Mesothelial cell of epicardium (in vitro differentiated cells): ENCODE data around the gene KDM5A. TPM values are rescaled to one million over a fixed set of nuclear protein-coding genes. Genes with fewer than 3 reads are reported as not detected.

Experiments
- DNase-seq, 2 experiments: peaks; one replicate each; pipeline ENCODE4 v3.0.0; 2021; ENCODE audit warnings: low spot score in 2 of 2; ENCODE audit not compliant: unreplicated experiment in 2 of 2
- H3K27ac Mint-ChIP-seq: 2 replicates; pipeline ENCODE4 v1.8.0; 2021; ENCODE audit warnings: mixed read lengths
- H3K27me3 Mint-ChIP-seq: 2 replicates; pipeline ENCODE4 v1.8.0; 2021; ENCODE audit warnings: low read depth, mixed read lengths
- H3K36me3 Mint-ChIP-seq: 2 replicates; pipeline ENCODE4 v1.8.0; 2021; ENCODE audit warnings: mixed read lengths
- H3K4me1 Mint-ChIP-seq: 2 replicates; pipeline ENCODE4 v1.8.0; 2021; ENCODE audit warnings: mixed read lengths
- H3K4me3 Mint-ChIP-seq: 2 replicates; pipeline ENCODE4 v1.8.0; 2021; ENCODE audit warnings: mild to moderate bottlenecking, moderate library complexity, mixed read lengths
- H3K9me3 Mint-ChIP-seq: 2 replicates; pipeline ENCODE4 v1.8.0; 2021; ENCODE audit warnings: mixed read lengths
- CTCF ChIP-seq: fragments of 200-600 bp; sonication (generic); IDR thresholded peaks from one replicate; pipeline ENCODE4 v1.5.0; 2021; ENCODE audit warnings: antibody characterized with exemption; ENCODE audit not compliant: unreplicated experiment
- total RNA-seq: library from RNA; stranded (reverse); gene quantifications from 3 replicates; pipeline ENCODE4 v1.2.1, GENCODE V29; 2021

KDM5A gene
- total RNA-seq, 1 donor from 2014 or later: 96.2 TPM

GRCh38 chr12:271161-271560 is 118.0 kb downstream of the KDM5A start:
- Mint-ChIP-seq H3K27me3 (no peaks in the 10 kb centered on the region), H3K4me3 (no peak overlapping the region), H3K27ac (no peak overlapping the region), H3K9me3 (no peaks in the 10 kb centered on the region), H3K36me3 (no peaks in the 10 kb centered on the region), H3K4me1 (peaks cover 30% of the 10 kb centered on the region)
- no peak for DNase-seq
- no peak for TF ChIP-seq CTCF

GRCh38 chr12:269191-269590 is 119.9 kb downstream of the KDM5A start:
- H3K4me1 Mint-ChIP-seq: peaks cover 27% of the 10 kb centered on the region
- no peak for DNase-seq
- H3K4me3 Mint-ChIP-seq: no peak overlapping the region
- no peaks in the 10 kb centered on the region for H3K36me3 Mint-ChIP-seq
- no peak for TF ChIP-seq CTCF
- no peak overlapping the region for H3K27ac Mint-ChIP-seq
- H3K27me3 Mint-ChIP-seq: peaks cover 1% of the 10 kb centered on the region
- H3K9me3 Mint-ChIP-seq: no peaks in the 10 kb centered on the region

- H3K27ac Mint-ChIP-seq: no peak overlapping the region
- no peaks in the 10 kb centered on the region for H3K9me3 Mint-ChIP-seq
- H3K4me3 Mint-ChIP-seq: no peak overlapping the region
- TF ChIP-seq CTCF: no peak
- H3K27me3 Mint-ChIP-seq: peaks cover 1% of the 10 kb centered on the region
- DNase-seq: no peak
- H3K36me3 Mint-ChIP-seq: no peaks in the 10 kb centered on the region
- H3K4me1 Mint-ChIP-seq: peaks cover 33% of the 10 kb centered on the region
Observed at GRCh38 chr12:268483-268840, 120.7 kb downstream of the KDM5A start.

- no peak overlapping the region for H3K4me3 Mint-ChIP-seq
- H3K4me1 Mint-ChIP-seq: peaks cover 39% of the 10 kb centered on the region
- peak overlapping the region; percentile 7 for H3K27ac Mint-ChIP-seq
- H3K27me3 Mint-ChIP-seq: peaks cover 1% of the 10 kb centered on the region
- no peaks in the 10 kb centered on the region for H3K36me3 Mint-ChIP-seq
- no peak for TF ChIP-seq CTCF
- no peak for DNase-seq
- H3K9me3 Mint-ChIP-seq: no peaks in the 10 kb centered on the region
Observed at GRCh38 chr12:267581-268482, 121.3 kb downstream of the KDM5A start.

- DNase-seq: no peak
- Mint-ChIP-seq H3K27ac (no peak overlapping the region), H3K27me3 (peaks cover 4% of the 10 kb centered on the region), H3K36me3 (no peaks in the 10 kb centered on the region), H3K9me3 (no peaks in the 10 kb centered on the region), H3K4me1 (peaks cover 49% of the 10 kb centered on the region), H3K4me3 (no peak overlapping the region)
- no peak for TF ChIP-seq CTCF
Observed at GRCh38 chr12:265096-265495, 124.0 kb downstream of the KDM5A start.

- no peak for TF ChIP-seq CTCF
- Mint-ChIP-seq H3K4me3 (no peak overlapping the region), H3K4me1 (peaks cover 46% of the 10 kb centered on the region), H3K9me3 (no peaks in the 10 kb centered on the region), H3K27ac (no peak overlapping the region), H3K36me3 (no peaks in the 10 kb centered on the region), H3K27me3 (peaks cover 12% of the 10 kb centered on the region)
- no peak for DNase-seq
Observed at GRCh38 chr12:264269-264668, 124.9 kb downstream of the KDM5A start.
